ENCODE data around the gene B9D2.
"Not testable (repeated sequence)": the region's sequence is repeated elsewhere in the genome, so short reads cannot be mapped to it uniquely, and the experiment has no call there.

B9D2 gene

GRCh38 chr19:41386442-41386841, 22.5 kb upstream of the B9D2 start:
- DNase-seq, result no peak

- no peak for DNase-seq
Observed at GRCh38 chr19:41384351-41384750, 20.4 kb upstream of the B9D2 start.

- not testable (repeated sequence) for DNase-seq
Observed at GRCh38 chr19:41381536-41381935, 17.6 kb upstream of the B9D2 start.

- no peak for DNase-seq
Observed at GRCh38 chr19:41377977-41378709, 14.2 kb upstream of the B9D2 start.

GRCh38 chr19:41376998-41377365, 13.0 kb upstream of the B9D2 start:
- no peak for DNase-seq

GRCh38 chr19:41376241-41376997, 12.5 kb upstream of the B9D2 start, which contains the start of gene TMEM91:
Gene TMEM91, plus strand, starts transcription at chr19:41376533. Its CDS starts 1,777 bp downstream, at chr19:41378310.
- DNase-seq, result peak; percentile 35

- peak; percentile 78 for DNase-seq
Observed at GRCh38 chr19:41373993-41374392, 10.0 kb upstream of the B9D2 start.

- no peak for DNase-seq
Observed at GRCh38 chr19:41372501-41372900, 8.6 kb upstream of the B9D2 start.

- no peak for DNase-seq
Observed at GRCh38 chr19:41371541-41371940, 7.6 kb upstream of the B9D2 start.

GRCh38 chr19:41371119-41371518, 7.2 kb upstream of the B9D2 start:
- DNase-seq, result not testable (repeated sequence)

GRCh38 chr19:41369769-41370168, 5.8 kb upstream of the B9D2 start:
- no peak for DNase-seq

GRCh38 chr19:41367848-41368301, 3.9 kb upstream of the B9D2 start:
- no peak for DNase-seq

- DNase-seq, result no peak
Observed at GRCh38 chr19:41366089-41366488, 2.1 kb upstream of the B9D2 start.

- DNase-seq, result no peak
Observed at GRCh38 chr19:41364524-41365391, 809 bp upstream of the B9D2 start.

- no peak for DNase-seq
Observed at GRCh38 chr19:41363371-41363752, 587 bp downstream of the B9D2 start.

- DNase-seq, result no peak
Observed at GRCh38 chr19:41362143-41362847, 1.7 kb downstream of the B9D2 start.

- DNase-seq, result no peak
Observed at GRCh38 chr19:41359741-41360140, 4.2 kb downstream of the B9D2 start.

- DNase-seq, result no peak
Observed at GRCh38 chr19:41357746-41358145, 6.2 kb downstream of the B9D2 start.

GRCh38 chr19:41356984-41357739, 6.8 kb downstream of the B9D2 start:
- DNase-seq, result no peak

GRCh38 chr19:41355802-41356201, 8.1 kb downstream of the B9D2 start:
- no peak for DNase-seq

GRCh38 chr19:41355035-41355434, 8.9 kb downstream of the B9D2 start:
- no peak for DNase-seq
